HG03565 (cell line): ENCODE data around the gene HOXB5.

Source experiments
- ATAC-seq: cut with Tn5 transposase; IDR thresholded peaks from one replicate; pipeline ENCODE4 v1.9.1; 2021; ENCODE audit warnings: mild to moderate bottlenecking, moderate library complexity; ENCODE audit not compliant: unreplicated experiment

Gene HOXB5

DNA sequence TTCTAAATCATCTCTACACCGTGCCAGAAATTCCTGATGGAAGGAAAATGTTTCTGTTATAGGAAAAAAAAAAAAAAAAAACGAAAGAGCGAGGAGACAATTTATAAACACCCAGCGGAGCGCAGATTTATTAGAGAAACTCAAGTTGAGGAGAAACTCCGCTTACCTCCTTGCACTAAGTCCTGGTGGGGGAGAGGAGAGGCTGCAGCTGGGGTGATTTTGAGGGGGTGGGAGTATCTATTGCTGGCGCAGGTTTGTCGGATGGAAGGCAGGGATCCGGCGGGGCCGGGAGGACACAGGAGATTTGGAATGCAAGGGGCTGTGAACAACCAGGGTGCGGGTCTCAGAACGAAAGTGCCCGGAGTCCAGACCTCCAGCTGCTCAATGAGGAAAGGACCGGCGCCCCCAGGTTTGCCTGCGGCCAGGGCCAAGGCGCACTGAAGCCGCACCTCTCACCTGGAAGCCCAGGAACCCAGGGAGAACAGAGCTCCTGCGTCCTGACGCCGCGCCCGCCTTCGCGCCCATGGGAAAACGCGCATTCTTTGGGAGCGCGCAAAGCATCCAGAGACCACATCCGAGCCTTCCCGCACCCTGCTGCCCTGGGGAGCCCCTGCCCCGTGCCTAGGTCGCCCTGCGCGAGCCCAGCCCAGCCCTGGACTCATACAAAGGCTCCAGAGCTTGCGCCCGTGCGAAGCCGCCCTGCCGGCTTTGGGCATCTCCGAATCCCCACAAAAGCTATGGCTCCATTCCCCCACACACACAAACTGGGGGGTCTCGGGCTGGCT, 24.1 kb upstream of the HOXB5 start:
- no peak for ATAC-seq

DNA sequence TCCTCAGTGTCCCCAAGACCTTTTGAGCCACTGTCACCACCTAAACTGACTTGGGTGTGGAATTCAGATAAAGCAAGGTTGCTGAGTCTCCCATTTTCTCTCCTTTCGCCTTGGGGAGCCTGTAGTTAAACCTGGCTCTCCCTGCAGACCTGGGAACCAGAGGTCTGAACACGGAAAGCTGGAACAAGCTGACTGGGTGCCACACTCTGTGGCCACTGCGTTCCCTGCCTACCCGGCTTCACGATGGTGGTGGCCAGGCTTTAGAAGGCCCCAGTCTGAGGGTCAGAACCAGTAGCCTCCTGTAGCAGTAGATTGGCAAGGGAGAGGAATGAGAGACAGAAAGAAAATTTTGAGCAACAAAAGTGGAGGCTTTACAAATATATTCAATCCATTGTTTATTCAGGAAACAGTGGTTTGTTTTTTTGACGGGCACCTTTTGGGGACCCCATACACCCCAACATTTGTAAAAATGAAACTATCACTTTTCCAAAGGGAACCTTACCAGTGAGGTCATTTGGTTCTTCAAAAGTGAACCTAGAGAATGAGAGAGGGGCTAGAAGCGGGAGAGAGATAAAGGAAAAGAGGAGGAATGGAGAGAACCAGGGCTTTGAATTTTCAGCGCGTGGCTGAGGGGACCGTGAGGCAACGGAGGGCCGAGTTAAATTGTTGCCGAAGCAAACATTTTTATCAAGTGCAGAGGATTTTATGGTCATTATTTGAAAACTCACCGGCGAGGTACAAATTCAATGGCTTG, 23.3 kb upstream of the HOXB5 start:
- no peak for ATAC-seq

DNA sequence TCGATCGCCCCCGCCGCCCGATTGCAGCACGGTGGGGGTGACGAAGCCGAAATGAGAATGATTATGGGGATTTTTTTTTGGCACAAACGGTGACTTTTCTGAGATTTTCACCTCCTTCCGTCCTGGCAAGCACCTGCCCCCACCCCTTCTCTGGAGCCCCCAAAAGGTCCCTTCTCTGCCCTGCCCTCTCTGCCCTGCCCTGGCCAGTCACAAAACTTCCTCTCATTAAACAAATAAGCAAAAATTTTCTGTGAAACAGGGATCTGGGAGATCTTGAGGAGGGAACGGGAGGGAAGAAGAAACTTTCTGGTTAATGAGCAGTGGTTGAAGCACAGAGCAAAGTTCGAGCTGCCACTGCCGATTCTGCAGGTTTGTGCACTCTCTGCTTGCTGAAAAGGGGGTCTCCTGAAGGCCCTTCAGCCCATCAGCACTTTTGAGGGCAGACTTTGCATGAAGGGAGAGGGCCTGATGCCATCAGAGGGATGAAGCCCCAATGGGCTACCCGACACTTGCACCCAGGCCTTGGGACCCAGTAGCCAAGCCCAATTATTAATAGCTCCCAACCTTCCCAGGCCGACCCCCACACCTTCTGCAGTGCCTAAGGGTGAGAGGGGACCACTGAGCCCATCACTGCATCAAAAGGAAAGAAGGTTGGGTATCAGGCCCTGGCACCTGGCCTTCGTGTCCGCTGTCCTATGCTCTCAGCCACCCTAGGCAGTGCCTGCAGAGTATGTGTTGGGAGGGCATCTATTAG, 22.6 kb upstream of the HOXB5 start:
- no peak for ATAC-seq

DNA sequence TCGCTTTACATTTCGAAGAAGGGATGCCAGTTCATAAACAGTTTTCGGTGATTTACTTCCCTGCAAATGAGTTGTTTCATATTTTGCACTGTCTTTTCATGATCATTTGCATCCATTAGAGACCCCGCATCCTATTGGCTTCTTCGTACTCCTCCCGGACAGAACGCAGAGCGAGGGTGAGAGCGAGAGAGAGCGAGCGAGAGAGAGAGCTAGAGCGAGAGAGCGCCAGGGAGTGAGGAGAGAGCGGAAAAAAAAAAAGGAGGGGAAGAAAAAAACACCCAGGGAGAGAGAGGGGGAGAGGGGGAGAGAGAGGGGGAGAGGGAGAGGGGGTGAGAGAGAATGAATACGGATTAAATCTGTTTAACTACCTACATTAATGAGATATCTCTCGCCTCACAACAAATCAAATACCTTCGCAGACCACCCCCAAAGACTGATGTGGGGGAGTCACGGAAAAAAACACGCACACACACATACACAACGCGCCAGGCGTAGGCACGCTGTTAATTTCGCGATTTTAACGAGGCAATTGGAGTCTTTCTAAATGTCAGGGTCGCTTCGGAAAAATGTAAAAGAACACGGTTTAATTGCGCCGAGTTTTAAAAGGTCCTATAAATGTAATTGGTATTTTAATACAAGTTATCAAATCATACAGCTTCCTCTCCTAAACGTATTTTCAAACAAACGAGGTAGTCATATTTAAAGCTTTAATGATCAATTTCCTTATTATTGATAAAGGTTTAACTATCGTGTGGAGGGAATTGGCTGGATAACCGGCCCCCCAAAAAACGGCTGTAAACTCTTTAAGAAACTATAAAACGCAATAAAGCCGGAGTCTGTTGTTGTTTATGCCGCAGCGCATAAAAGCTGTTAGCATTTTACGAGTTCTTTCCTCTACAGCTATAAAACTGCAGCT, 21.7 kb upstream of the HOXB5 start, which contains the start of gene HOXB8:
TSS of gene HOXB8 (minus strand) at position 246 of the 916 bp plus-strand sequence. CDS start 588 bp downstream, outside the sequence.
- ATAC-seq, result no peak

DNA sequence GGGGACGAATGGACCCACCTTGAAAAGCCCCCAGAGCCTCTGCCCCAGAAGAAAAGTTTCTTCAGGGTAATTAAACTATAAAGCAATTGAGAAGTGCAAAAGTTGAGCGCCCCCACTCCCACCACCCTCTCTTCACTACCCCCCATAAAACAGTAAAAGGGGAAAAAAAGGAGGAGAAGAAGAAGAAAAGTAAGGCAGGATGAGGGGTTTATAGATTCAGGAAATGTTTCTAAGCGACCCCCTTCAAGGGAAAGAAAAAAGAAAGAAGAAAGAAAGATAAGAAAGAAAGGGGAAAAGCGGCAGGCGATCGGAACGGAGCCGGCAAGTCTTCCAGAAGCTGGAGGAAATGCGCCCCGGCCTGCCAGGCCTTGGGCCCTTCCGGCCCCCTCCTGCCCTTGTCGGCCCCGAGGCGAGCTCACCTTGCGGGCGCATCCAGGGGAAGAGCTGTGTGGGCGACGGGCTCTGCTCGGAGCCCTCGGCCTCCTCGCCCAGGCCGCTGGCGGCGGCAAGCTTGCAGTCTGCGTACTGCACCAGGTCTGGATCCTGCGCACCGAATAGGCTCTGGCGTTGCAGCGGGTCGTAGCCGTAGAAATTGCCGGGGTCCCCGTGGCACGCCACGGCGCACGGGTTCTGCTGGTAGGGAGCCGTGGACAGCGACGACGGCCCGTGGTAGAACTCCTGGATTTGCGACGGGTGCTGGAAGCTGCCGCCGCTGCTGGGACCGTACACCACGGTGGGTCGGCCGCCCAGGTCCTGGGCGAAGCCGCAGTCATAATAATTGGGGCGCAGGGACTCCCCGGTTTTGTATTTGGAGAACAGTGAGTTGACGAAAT, 20.5 kb upstream of the HOXB5 start:
- no peak for ATAC-seq

DNA sequence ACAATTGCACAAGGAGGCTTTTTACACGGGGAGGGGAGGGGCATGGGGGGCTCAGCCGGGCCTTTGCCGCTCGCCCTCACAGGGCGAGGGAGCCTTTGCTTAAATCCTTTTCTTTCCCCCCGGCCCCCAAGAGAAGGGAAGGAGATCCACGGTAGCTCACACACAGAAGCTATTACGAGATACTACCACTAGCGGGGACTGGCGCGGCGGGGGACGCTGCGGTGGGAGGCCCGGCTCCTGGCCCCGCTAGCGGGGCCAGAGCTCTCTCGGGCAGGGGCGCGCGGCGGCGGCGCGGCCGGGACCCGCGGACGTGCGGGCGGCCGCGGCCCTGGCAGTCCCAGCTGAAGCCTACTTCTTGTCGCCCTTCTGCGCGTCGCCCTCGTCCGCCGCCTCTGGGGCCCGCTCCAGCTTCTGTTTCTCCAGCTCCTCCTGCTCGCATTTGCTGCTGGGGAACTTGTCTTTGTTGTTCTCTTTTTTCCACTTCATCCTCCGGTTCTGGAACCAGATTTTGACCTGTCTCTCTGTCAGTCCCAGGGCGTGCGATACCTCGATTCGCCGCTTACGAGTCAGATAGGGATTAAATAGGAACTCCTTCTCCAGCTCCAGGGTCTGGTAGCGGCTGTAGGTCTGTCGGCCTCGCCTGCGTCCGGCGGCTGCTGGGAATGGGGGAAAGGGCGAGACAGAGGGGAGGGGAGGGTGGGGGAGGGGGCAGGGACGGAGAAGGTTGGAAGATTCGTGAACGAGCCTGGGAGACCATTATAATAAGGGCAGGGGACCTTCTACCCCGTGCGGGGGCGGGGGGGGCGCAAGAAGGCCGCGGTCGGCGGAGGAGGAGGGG, 19.5 kb upstream of the HOXB5 start:
- ATAC-seq, result no peak

DNA sequence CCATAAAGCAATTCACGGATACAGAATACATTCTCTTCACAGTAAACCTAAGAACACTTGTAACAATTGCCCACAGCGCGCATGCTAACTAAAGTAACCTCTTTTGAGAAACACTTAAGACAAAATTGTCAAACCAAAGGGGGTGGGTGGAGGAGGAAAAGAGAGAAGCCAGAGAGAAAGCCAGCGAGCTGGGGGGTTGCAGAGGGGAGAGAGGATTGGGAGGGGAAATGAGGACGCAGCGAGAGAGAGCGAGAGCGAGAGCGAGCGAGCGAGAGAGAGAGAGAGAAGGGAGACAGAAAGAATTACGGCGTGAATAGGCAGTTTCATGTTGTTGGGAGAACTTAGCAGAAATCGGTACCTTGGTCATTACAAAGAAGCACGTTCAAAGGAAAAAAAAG, 18.9 kb upstream of the HOXB5 start:
- no peak for ATAC-seq

DNA sequence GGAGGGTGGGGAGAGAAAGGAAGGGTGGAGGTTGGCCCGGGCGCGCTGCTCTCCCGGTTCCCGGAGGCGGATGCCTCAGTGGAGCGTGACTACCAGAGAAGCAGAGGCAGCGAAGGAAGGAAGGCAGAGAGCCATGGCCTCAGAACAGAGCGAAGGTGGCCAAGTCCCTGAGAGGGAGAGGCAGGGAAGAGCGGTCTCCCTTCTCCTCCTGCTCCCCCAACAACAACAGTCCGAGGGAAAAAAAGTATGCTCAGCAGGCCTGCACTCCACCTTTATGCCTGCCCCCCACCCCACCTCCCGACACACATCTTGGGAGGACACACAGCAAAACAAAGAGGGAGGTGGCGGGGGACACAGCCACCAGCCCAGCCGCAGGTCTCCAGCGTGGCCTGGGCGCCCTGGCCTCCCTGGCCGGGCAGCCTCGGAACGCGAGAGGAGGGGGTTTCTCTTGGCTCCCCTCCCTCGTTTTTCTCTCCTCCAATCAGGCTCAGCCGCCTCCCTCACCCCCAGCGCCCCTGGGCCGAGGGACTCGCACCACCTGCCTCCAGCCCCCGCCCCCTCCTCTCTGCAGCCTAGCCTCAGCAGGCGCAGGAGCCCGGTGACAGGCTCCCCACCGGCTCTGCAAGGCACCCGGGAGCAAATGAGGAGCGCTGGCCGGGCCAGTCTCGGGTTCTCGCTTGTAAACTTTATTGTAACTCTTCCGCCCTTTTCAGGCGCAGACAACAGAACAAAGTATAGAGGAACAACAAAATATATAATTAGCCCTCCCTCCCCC, 18.3 kb upstream of the HOXB5 start:
- ATAC-seq, result no peak

DNA sequence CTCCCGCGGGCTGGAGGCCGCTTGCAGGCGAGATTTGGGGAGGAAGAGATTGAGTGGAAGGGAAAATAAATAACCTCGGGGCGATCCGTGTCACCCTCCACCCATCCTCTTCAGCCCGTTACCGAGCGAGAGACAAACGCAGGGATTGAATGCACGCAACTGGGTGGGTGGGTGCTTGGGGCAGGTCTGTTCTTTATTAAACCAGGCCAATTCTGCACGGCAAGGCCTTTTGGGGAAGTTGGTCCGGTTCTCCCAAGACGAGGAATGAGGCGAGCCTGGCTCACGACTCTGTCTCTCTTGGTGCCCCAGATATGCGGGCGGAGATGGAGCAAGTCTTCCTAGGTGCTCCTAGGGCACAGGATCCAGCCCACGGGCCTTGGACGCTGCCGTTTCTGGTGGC, 17.6 kb upstream of the HOXB5 start:
- ATAC-seq, result no peak

DNA sequence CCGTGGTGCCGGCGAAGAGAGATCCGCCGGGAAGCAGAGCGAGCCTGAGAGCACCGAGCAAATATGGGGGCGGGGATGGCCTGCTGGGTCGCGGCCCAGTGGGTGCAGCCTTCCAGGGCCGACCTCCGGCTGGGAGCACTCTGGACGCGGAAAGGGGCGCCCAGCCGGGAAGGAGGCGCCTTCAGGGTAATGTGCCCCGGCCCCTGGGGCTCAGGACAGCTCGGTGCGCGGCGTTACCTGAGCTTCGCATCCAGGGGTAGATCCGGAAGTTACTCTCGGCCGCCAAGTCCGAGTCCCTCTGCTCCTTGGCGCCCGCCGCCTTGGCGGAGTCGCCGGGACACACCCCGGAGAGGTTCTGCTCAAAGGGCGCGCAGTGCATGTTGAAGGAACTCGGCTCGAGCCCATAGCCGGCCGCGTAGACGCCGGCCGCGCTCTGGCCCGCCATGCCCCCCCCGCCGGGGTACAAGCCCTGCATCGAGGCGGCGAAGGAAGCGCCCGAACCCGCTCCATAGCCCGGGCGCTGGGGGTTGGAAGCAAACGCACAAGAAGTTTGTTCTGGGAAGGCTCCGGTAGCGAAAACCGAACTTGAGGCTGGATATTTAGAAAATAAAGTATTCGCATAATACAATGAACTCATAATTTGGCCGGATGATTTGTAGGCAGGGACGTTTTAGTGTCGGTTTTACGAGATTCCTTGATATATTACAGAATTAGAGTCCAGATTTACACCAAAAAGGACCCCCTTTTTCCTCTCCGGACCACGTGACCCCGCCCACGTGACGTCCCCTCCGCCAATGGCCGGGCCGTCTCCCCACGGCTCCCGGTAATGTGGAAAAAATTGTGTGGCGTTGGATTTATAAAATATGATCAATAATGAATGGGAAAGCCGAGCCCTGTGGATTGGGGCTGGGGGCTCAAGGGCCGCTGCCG, 17.0 kb upstream of the HOXB5 start, which contains the start of gene HOXB7:
TSS of gene HOXB7 (minus strand) at position 736 of the 930 bp plus-strand sequence. CDS start at position 637, 99 bp downstream.
- ATAC-seq, result no peak

DNA sequence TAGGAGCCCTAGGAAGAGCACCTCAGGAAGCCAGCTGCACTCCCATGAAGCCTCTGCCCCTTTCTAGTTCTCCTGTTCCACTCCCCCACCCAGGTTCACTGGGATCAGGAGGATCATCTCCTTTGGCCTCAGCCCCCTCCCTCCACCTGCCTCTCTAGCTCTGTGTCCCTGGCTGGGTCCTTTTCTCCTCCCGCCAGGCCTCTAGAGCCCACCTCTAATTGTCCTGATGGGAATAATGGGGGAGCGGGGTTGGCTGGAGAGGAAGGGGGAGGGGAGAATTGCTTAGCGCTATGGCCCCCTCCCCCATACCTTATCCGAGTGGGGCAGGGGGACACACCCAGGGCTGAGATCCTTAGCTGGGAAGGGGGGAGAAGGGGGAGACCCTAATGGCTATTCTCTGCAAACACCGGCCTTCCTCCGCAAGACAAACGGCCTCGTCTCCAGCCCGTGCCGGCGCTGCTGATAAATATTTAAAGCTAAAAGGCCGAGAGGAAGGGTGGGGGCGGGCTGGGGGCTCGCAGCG, 16.2 kb upstream of the HOXB5 start:
- ATAC-seq, result no peak

DNA sequence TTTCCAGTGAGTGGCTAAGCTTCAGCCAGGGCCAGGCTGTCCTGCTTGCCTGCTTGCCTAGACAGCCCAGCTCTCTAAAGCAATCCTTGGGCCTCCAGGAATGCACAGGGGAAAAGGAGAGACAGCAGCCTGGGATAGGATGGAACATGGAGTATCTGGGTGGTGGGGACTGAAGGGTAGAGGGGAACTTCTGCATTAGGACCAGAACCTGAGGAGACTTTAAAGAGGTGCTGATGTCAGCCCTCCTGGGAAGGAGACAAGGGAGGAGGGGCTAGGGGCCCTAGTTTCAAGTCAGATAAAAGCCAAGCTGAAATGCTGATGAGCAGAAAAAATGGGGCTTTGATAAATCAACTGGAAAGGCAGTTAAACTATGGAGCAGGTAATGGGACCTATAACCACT, 15.5 kb upstream of the HOXB5 start:
- no peak for ATAC-seq

DNA sequence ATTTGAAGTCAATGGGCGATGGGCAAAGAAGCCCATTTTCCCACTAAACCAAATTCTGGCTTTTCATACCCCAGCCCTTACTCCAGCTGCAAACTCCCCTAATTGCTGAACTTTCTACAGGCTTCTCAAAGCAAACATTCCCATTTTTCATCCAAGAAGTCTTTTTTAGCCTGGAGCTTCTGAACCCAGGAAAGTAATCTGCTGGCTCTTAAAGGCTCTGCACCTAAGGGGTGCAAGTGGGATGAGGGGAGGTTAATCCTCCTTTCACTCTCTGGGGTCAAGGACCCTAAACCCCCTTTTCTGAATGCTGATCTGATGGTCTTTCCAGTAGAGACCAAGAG, 14.9 kb upstream of the HOXB5 start:
- ATAC-seq, result no peak

DNA sequence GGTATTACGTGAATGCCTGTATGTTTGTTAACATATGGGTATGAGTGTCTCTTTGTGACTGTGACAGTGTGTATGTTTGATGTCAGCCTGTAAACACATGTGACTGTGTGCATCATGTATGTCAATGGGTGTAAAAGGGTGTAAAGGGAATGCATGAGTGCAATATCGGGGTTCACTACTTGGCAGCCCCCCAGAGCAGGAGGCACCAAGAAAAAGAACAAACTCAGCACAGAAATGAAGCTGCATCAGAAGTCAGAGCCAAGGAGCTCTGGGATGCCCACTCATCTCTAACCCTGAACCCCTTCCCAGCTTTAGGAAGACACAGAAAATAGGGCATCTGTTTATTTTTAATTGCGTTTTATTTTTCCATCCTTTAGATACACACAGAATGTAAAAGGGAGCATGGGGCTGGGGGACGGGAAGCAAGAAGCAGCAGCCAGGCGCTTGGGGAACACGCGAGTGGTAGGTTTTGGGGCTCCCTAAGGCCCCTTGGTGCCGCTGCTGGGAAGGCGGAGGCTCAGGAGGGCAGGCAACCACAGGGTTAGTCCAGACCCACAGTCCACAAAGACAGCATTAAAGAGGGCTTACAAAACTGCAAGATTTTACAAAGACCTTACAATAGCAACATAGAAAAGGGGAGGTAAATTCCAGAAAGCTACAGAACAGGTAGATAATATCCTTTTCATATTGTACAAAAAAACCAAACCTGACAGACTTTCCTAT, 13.5 kb upstream of the HOXB5 start:
- ATAC-seq, result no peak

DNA sequence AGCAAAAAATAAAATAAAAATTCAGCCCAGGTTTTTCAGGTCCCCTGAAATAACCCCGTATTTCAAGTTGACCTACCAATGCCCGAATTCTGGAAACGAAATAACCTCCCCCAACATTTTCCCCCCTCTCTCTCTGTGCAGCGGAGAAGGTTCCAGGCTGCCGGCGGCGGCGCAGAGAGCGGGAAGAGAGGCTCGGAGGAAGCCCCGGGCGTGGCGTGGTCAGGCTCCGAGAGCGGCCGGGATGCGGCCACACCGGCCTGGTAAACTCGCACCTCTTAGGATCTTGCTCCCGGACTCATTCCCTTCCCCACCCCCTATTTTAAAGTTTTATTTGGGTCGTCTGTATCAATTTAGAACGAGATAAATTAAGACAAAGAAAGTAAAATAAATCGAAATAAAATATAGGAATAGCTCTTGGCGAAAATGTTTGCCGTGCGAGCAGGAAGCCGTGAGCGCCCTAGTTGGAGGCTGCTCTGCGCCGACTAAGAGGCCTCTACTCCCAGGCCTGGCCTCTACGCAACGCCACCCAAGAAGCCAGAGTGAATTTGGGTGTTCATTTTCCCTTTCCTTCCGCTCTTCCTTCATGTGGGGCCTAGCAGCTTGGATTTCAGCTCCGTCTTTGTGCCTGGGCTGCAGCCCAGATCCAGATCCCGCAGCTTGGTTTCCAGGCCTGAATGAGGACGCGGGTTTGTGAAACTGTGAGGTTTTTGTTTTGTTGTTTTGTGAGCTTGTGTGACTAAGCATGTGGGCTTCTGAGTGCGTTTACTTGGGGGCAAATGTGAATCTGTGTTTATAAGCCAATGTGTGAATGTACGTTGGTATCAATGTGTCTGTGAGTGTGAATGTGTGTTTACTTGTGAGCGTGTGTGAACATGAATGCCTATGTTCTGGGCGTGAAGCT, 12.7 kb upstream of the HOXB5 start:
- ATAC-seq, result no peak
